HG03196 (cell line): Measurements from ENCODE around the gene NLRP12.
"Not testable (repeated sequence)": the region's sequence is repeated elsewhere in the genome, so short reads cannot be mapped to it uniquely, and the experiment has no call there.

ENCODE experiments used
- ATAC-seq: cut with Tn5 transposase; IDR thresholded peaks from one replicate; pipeline ENCODE4 v1.9.1; 2021; ENCODE audit not compliant: unreplicated experiment

The NLRP12 gene

DNA sequence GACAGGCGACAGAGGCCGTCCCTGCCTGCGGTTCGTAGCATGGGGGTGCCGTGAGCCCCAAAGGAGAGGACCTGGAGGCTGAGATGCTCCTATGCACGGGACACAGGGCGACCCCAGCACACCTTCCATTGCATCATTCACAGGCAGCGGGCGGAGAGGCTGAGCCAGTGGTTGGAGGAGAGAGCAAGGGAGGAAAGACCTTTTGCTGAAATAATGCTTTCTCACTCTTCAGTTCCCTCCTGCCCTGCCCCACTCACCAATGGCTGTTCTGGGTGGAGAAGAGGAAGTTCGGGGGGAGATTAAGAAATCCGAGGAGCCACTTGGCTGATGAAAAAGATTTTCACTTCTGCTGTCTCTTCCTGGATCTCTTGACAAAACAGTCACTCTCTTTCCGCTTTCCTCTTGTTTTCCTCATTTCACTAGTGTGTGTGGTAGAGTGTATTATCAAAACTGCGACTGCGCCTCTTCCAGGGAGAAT, at the start of gene NLRP12:
TSS of gene NLRP12 (minus strand) at position 181 of the 478 bp plus-strand sequence. CDS start at position 41, 140 bp downstream.
- ATAC-seq: no peak

DNA sequence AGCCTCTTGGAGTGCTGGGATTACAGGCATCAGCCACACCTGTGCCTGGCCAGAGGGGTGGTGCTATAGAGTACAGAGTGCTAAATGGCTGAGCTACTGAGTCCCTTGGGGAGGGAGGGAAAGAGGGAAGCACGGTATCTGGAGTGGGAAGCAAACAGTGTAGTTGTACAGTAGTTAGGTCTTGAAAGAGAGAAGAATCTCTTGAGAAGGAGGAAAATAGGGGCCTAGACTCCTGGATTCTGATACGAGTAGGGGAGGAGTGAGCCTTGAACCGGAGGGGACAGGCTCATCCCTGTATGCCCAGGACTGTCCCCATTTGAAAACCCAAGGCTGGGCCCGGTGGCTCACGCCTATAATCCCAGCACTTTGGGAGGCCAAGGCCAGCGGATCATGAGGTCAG, 48.6 kb upstream of the NLRP12 start:
- no peak for ATAC-seq

- no peak for ATAC-seq
Measured at GRCh38 chr19:53871454-53871853, 47.3 kb upstream of the NLRP12 start.

DNA sequence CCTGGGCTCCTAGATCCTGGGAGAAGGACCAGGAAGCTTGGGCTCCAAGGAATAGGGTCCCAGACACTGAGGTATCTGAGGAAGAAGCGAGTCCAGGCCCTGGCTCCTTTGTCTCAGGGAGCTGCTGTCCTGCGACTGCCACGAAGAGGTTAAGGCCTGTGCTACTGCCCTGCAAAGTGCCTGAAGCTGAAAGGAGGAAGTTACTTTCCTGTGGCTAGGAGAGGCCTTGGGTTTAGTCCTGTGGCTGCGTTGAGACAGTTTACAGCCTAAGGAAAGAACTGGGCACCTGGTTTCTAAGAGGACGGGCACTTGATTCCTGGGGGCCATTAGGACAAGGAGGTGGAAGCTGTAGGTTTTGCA, 46.4 kb upstream of the NLRP12 start:
- ATAC-seq: no peak

DNA sequence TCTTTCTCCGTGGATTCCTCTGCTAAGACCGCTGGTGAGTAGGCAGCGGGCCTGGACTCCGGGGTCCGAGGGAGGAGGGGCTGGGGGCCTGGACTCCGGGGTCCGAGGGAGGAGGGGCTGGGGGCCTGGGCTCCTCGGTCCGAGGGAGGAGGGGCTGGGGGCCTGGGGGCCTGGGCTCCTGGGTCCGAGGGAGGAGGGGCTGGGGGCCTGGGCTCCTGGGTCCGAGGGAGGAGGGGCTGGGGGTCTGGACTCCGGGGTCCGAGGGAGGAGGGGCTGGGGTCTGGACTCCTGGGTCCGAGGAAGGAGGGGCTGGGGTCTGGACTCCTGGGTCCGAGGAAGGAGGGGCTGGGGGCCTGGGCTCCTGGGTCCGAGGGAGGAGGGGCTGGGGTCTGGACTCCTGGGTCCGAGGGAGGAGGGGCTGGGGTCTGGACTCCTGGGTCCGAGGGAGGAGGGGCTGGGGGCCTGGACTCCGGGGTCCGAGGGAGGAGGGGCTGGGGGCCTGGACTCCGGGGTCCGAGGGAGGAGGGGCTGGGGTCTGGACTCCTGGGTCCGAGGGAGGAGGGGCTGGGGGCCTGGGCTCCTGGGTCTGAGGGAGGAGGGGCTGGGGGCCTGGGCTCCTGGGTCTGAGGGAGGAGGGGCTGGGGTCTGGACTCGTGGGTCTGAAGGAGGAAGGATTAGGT, 45.8 kb upstream of the NLRP12 start:
- not testable (repeated sequence) for ATAC-seq

DNA sequence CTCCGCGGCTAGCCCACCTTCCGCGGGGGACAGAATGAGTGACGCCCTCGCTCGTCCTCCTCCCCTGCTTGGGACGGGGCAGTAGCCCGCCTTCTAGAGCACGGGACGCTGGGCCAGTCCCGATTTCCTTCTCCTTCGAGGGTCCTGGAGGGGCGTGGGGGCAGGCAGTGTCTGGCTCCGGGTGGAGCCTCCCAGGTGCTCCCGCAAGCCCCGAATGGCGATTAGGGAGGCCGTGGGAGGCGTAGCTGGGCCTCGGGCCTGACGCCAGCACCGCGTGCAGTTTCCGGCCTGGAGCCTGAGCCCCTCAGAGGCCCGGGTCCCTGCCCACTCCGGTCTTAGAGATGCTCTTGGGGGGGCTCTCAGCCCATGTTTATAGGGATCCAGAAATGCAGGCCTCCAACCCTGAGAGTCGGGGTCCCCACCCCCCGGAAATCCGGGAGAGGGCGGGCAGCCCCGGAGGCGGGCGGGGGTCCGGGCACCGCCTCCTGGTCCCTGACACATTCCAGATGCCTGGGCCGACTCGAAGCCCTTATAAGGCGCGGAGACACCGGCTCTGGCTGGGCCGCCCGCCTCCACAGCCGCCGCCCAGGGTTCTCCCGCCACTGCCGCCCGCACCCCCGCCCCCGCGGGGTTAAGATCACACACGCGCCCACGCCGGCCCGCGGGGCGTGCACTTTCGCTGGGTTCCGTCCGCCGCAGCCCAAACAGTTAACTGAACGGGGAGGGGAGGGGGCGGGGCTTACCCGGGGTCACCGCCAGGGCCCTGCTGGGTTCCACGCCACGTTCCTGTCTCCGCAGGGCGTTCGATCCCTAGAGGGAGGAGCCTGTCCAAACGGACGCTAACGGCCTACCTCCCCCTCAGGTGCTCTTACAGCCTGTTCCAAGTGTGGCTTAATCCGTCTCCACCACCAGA, 45.0 kb upstream of the NLRP12 start:
- peak; percentile 32 for ATAC-seq

- no peak for ATAC-seq
Measured at GRCh38 chr19:53868091-53868891, 44.2 kb upstream of the NLRP12 start.

- peak; percentile 74 for ATAC-seq
Measured at GRCh38 chr19:53867225-53868090, 43.3 kb upstream of the NLRP12 start, which contains the start of gene MYADM. Gene MYADM (plus strand): TSS chr19:53867883. CDS start chr19:53873530, 5,647 bp downstream.

DNA sequence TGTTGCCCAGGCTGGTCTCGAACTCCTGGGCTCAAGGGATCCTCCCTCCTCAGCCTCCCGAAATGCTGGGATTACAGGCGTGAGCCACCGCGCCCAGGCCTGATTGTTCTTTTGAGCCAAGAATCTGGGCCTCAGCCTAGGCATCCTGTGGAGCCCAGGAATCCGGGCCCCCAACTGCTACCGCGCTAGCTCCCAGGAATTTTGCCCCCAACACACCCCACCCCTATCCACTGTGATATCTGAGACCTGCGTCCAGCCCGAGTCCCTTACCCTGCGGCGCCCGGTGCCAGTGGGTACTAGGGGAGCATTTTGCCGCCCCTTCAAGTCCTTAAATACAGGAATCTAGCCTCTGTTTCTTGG, 42.7 kb upstream of the NLRP12 start:
- ATAC-seq: no peak

DNA sequence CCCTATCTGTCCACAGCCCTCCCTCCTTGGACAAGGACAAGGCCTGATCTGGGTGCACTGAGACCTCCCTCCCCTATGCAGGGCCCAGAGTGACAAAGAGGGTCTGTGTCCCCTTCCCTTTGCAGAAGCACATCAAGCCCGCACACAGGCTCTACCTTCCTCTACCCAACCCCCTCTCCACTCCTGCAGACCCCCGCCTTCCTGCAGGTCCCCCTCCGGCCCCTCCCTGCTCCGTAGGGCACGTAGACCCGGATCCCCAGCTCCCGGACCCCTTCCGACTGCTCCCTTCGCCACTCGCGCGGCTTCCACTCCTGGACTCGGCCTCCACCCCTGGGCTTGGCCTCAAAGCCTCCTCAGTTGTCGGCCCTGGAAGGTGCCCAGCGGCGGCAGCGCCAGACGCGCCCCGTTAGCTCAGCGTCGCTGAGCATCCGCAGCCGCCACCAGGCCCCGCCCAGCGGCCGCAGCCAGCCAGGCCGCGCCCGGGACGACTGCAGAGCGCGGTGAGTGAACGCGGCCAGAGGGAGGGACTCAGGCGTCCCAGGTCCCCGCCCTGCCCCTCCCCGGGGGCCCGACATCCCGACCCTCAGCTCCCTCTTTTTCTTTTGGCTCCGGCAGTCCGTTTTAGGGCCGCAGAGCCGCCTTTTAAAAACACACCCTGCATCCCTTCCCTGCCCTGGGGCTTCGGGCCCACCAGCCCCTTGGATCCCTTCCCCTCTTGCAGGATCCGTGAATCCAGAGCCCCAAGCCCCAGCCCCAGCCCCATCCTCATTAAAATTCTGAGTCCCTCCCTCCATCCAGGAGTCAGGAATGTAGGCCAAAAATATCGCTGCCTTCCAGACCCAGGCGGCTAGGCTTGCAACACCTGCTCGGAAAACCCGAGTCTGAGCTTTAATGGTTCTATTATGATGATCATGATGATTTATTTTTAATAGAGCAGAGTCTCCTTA, 42.1 kb upstream of the NLRP12 start:
- peak; percentile 33 for ATAC-seq

DNA sequence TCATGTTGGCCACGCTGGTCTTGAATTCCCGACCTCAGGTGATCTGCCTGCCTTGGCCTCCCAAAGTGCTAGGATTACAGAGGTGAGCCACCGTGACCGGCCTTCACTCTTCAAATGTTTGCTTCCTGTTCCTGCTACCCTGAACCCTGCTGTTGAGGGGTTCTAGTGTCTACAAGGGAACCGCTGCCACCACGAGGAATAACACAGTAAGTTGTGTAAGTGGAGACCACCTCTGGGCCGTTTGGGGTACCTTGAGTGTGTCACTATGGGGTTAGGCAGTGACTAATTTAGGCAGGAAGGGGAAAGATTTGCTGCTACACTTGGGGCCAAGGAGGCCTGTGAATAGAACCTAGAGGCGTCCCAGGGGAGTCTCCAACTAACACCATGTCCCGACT, 41.4 kb upstream of the NLRP12 start:
- no peak for ATAC-seq

DNA sequence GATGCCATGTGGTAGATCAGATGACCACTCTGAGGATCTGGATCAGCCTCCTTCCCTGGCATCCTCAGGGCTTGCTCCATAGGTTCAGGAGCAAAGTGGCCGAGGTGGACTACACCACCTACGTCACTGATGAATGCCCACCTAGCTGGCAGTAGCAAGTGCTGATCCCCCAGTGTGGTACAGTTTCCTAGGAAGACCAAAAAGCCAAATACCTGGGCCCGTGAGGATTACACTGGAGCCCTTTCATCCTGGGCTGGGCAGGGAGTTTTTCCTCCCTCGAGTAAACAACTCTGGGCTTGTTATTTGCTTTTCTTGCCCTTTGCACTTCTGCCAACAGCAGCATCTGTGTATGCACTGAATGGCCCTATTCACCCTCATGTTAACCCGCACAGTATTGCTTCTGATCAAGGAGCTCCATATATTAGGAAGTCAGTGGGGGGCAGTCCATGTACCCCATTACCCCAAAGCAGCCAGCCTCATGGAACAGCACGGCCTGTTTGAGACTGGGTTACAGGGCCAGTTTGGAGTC, 40.3 kb upstream of the NLRP12 start:
- no peak for ATAC-seq

GRCh38 chr19:53853707-53854106, 29.6 kb upstream of the NLRP12 start:
- ATAC-seq: no peak

- ATAC-seq: no peak
Measured at GRCh38 chr19:53849237-53849676, 25.1 kb upstream of the NLRP12 start.

DNA sequence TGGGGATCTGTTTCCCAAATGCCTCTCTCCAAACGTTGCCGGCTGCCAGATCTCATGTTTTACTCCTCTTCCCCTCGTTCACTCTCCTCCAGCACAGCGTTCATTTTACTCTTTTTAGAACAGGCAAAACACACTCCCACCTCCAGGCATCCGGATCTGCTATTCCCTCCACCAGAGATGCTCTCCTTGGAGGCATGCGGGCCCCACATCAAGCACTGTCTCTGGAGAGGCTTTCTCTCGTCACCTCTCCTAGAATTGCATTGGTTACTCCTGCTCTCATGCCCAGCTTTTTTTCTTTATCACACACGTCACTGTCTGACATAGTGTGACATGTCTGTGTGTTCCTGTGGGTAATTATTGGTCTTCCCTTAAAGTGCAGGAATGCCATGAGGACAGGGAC, 23.4 kb upstream of the NLRP12 start:
- no peak for ATAC-seq

GRCh38 chr19:53844849-53845246, 20.7 kb upstream of the NLRP12 start:
- no peak for ATAC-seq

GRCh38 chr19:53840914-53841313, 16.8 kb upstream of the NLRP12 start:
- not testable (repeated sequence) for ATAC-seq

DNA sequence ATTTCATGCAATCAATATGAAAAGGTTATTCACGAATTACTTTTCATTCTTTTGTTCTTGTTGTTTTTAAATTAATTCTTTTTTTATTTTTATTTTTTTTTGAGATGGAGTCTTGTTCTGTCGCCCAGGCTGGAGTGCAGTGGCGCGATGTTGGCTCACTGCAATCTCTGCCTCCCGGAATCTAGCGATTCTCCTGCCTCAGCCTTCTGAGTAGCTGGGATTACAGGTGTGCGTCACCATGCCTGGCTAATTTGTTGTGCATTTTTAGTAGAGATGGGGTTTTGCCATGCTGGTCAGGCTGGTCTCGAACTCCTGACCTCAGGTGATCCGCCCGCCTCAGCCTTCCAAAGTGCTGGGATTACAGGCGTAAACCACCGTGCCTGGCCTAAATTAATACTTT, 16.1 kb upstream of the NLRP12 start:
- not testable (repeated sequence) for ATAC-seq

DNA sequence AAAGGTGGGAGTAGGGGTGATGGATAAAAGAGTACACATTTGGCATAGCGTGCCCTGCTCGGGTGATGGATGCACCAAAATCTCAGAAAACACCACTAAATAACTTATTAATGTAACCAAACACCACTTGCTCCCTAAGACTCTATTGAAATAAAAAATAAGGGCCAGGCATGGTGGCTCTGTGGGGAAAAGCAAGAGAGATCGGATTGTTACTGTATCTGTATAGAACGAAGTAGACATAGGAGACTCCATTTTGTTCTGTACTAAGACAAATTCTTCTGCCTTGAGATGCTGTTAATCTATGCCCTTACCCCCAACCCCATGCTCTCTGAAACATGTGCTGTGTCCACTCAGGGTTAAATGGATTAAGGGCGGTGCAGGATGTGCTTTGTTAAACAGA, 14.3 kb upstream of the NLRP12 start:
- ATAC-seq: not testable (repeated sequence)
